ENCODE measurements around the gene DBH. TPM values are rescaled to one million over a fixed set of nuclear protein-coding genes. Genes with fewer than 3 reads are reported as not detected.

Gene DBH
- total and polyA plus RNA-seq, 2 donors (not counting 3 experiments of a cell fraction or from before 2014, with no cell fraction given), result not detected

- H3K9me3 ChIP-seq (replicated peaks; ENCODE audit: control insufficient read depth, insufficient read depth, low read length), result no peaks in the 10 kb centered on the region
- DNase-seq (ENCODE audit: low read depth, low spot score) (no peak), FAIRE-seq (no peak)
- no peak for TF ChIP-seq EZH2 (IDR thresholded peaks at IDR 0.05; ENCODE audit: borderline replicate concordance, low read depth, low read length, severe bottlenecking)
- TF ChIP-seq MYC (IDR thresholded peaks at IDR 0.05; ENCODE audit: low read depth, low read length), result no peak
- TF ChIP-seq, protein P1, sequence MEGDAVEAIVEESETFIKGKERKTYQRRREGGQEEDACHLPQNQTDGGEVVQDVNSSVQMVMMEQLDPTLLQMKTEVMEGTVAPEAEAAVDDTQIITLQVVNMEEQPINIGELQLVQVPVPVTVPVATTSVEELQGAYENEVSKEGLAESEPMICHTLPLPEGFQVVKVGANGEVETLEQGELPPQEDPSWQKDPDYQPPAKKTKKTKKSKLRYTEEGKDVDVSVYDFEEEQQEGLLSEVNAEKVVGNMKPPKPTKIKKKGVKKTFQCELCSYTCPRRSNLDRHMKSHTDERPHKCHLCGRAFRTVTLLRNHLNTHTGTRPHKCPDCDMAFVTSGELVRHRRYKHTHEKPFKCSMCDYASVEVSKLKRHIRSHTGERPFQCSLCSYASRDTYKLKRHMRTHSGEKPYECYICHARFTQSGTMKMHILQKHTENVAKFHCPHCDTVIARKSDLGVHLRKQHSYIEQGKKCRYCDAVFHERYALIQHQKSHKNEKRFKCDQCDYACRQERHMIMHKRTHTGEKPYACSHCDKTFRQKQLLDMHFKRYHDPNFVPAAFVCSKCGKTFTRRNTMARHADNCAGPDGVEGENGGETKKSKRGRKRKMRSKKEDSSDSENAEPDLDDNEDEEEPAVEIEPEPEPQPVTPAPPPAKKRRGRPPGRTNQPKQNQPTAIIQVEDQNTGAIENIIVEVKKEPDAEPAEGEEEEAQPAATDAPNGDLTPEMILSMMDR (IDR thresholded peaks at IDR 0.05; ENCODE audit: extremely low read depth in 1 of 2, insufficient read depth in 1 of 2, low read depth in 1 of 2, low read length in 2 of 2), result no peak
- no peak for TF ChIP-seq POLR2AphosphoS5 (IDR thresholded peaks at IDR 0.05; ENCODE audit: insufficient read depth, low read depth, low read length)
- no peak for TF ChIP-seq POLR2A (IDR thresholded peaks at IDR 0.05; ENCODE audit: low read depth, low read length)
- no peak for TF ChIP-seq FOS (IDR thresholded peaks at IDR 0.05; ENCODE audit: borderline replicate concordance, insufficient read depth, low read length)
- no peak for TF ChIP-seq JUN (IDR thresholded peaks at IDR 0.05; ENCODE audit: borderline replicate concordance, insufficient read depth, insufficient read length, low read depth)
- TF ChIP-seq, protein P2, sequence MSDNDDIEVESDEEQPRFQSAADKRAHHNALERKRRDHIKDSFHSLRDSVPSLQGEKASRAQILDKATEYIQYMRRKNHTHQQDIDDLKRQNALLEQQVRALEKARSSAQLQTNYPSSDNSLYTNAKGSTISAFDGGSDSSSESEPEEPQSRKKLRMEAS (IDR thresholded peaks at IDR 0.05; ENCODE audit: insufficient read depth, insufficient read length), result no peak
- no peak for TF ChIP-seq GATA2 (IDR thresholded peaks at IDR 0.05; ENCODE audit: insufficient read depth, insufficient read length, low read depth, low read length)
- H3K27ac ChIP-seq (ENCODE audit: insufficient read depth, low read depth, low read length), result no peak overlapping the region
- dilution Hi-C loops (cut with MboI; ENCODE audit: extremely low pct_ligation_motif_present, low sequenced_read_pairs) (no loop called here), intact Hi-C loops (cut with micrococcal nuclease) (no loop called here)
- no TSS peak for BruUV-seq (replicated peaks)
- no peaks in the 10 kb centered on the region for H3K36me3 ChIP-seq (ENCODE audit: control insufficient read depth in 2 of 2, extremely low read depth in 1 of 2, insufficient read depth in 2 of 2, low read length in 2 of 2)
- no peaks in the 10 kb centered on the region for H4K20me1 ChIP-seq (replicated peaks; ENCODE audit: control insufficient read depth, extremely low read depth, insufficient read depth, low read length)
- CTCF ChIA-PET, result no interaction called here
- H3K79me2 ChIP-seq (ENCODE audit: control insufficient read depth, insufficient read depth, low read length), result no peaks in the 10 kb centered on the region
- no peak overlapping the region for H3K9ac ChIP-seq (replicated peaks; ENCODE audit: extremely low read depth, insufficient read depth, low read length)
- no peak overlapping the region for H3K4me3 ChIP-seq (replicated peaks in 1 of 3; ENCODE audit: insufficient read depth in 1 of 3, low read depth in 1 of 3, low read length in 3 of 3)
- H3K4me1 ChIP-seq (ENCODE audit: control insufficient read depth, extremely low read depth, insufficient read depth, low read length), result no peaks in the 10 kb centered on the region
- H3K4me2 ChIP-seq (ENCODE audit: insufficient read depth, low read length), result no peak overlapping the region
- H3K9me1 ChIP-seq (replicated peaks; ENCODE audit: control insufficient read depth, extremely low read depth, insufficient read depth, low read length), result no peaks in the 10 kb centered on the region
- peaks cover 0 to 3% of the 10 kb centered on the region in 2 experiments for H3K27me3 ChIP-seq (ENCODE audit: control insufficient read depth in 2 of 2, insufficient read depth in 2 of 2, low read length in 2 of 2)
- POLR2A ChIA-PET, result no interaction called here
- H2AFZ ChIP-seq (ENCODE audit: low read depth, low read length), result no peak overlapping the region
Observed at GRCh38 chr9:133612051-133612450, 24.1 kb upstream of the DBH start.

All from endothelial cell of umbilical vein (primary cell).